Measurements from ENCODE around the gene CEP192.

CEP192 gene

DNA sequence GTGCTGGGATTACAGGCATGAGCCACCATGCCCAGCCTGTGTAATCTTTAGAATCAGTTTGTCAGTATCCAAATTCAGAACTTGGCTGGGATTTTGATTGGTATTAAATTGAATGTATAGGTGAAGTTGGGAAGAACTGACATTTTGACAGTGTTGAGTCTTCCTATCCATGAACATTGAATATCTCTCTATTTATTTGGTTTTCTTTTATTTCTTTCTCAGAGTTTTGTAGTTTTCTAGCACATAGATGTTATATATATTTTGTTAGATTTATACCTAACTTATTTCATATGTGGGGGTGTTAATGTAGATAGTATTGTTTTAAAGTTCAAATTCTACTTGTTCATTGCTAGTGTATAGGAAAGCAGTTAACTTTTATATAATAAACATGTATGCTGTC is 31.5 kb downstream of the CEP192 start:
- TF ChIP-seq, protein P1, sequence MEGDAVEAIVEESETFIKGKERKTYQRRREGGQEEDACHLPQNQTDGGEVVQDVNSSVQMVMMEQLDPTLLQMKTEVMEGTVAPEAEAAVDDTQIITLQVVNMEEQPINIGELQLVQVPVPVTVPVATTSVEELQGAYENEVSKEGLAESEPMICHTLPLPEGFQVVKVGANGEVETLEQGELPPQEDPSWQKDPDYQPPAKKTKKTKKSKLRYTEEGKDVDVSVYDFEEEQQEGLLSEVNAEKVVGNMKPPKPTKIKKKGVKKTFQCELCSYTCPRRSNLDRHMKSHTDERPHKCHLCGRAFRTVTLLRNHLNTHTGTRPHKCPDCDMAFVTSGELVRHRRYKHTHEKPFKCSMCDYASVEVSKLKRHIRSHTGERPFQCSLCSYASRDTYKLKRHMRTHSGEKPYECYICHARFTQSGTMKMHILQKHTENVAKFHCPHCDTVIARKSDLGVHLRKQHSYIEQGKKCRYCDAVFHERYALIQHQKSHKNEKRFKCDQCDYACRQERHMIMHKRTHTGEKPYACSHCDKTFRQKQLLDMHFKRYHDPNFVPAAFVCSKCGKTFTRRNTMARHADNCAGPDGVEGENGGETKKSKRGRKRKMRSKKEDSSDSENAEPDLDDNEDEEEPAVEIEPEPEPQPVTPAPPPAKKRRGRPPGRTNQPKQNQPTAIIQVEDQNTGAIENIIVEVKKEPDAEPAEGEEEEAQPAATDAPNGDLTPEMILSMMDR (IDR thresholded peaks at IDR 0.05), result no peak
- H3K27ac ChIP-seq, result no peak overlapping the region
- H3K79me2 ChIP-seq, result peaks cover 7% of the 10 kb centered on the region
- H3K4me3 ChIP-seq (ENCODE audit: low read depth, low read length), result no peak overlapping the region
- no peak overlapping the region for H3K9ac ChIP-seq
- no peaks in the 10 kb centered on the region for H3K27me3 ChIP-seq (ENCODE audit: control insufficient read depth, insufficient read depth, low read length)
- no peaks in the 10 kb centered on the region for H3K9me3 ChIP-seq (ENCODE audit: control insufficient read depth, low read length)
- H3K36me3 ChIP-seq (ENCODE audit: control insufficient read depth, insufficient read depth, low read length), result no peaks in the 10 kb centered on the region
- no peak overlapping the region for H3K4me2 ChIP-seq (ENCODE audit: low read length)
- no peaks in the 10 kb centered on the region for H3K4me1 ChIP-seq
- H2AFZ ChIP-seq, result no peak overlapping the region

- peaks cover 7% of the 10 kb centered on the region for H3K79me2 ChIP-seq
- H3K27ac ChIP-seq, result no peak overlapping the region
Measured at GRCh38 chr18:13025233-13025632, 34.1 kb downstream of the CEP192 start.

GRCh38 chr18:13026583-13027270 is 35.6 kb downstream of the CEP192 start:
- no peaks in the 10 kb centered on the region for H3K27me3 ChIP-seq (ENCODE audit: control insufficient read depth, insufficient read depth, low read length)
- H2AFZ ChIP-seq, result no peak overlapping the region
- H3K79me2 ChIP-seq, result peaks cover 9% of the 10 kb centered on the region
- H3K36me3 ChIP-seq (ENCODE audit: control insufficient read depth, insufficient read depth, low read length), result no peaks in the 10 kb centered on the region
- H3K9ac ChIP-seq, result no peak overlapping the region
- H3K27ac ChIP-seq, result no peak overlapping the region
- no peaks in the 10 kb centered on the region for H3K4me1 ChIP-seq
- TF ChIP-seq, protein P1 (IDR thresholded peaks at IDR 0.05), result no peak
- H3K4me2 ChIP-seq (ENCODE audit: low read length), result no peak overlapping the region
- no peaks in the 10 kb centered on the region for H3K9me3 ChIP-seq (ENCODE audit: control insufficient read depth, low read length)
- no peak overlapping the region for H3K4me3 ChIP-seq (ENCODE audit: low read depth, low read length)

More at GRCh38 chr18:13025233-13025632, 34.1 kb downstream of the CEP192 start:
- TF ChIP-seq, protein P1 (IDR thresholded peaks at IDR 0.05), result no peak
- Histone ChIP-seq H3K27me3 (ENCODE audit: control insufficient read depth, insufficient read depth, low read length) (no peaks in the 10 kb centered on the region), H3K36me3 (ENCODE audit: control insufficient read depth, insufficient read depth, low read length) (no peaks in the 10 kb centered on the region), H3K9me3 (ENCODE audit: control insufficient read depth, low read length) (no peaks in the 10 kb centered on the region), H3K4me2 (ENCODE audit: low read length) (no peak overlapping the region), H3K4me1 (no peaks in the 10 kb centered on the region), H3K9ac (no peak overlapping the region), H2AFZ (no peak overlapping the region), H3K4me3 (ENCODE audit: low read depth, low read length) (no peak overlapping the region)

GRCh38 chr18:13028869-13029268 is 37.7 kb downstream of the CEP192 start:
- no peak overlapping the region for H3K9ac ChIP-seq
- H3K36me3 ChIP-seq (ENCODE audit: control insufficient read depth, insufficient read depth, low read length), result no peaks in the 10 kb centered on the region
- H3K27ac ChIP-seq, result no peak overlapping the region
- no peaks in the 10 kb centered on the region for H3K27me3 ChIP-seq (ENCODE audit: control insufficient read depth, insufficient read depth, low read length)
- TF ChIP-seq, protein P1 (IDR thresholded peaks at IDR 0.05), result no peak
- no peak overlapping the region for H3K4me3 ChIP-seq (ENCODE audit: low read depth, low read length)
- H2AFZ ChIP-seq, result no peak overlapping the region
- H3K79me2 ChIP-seq, result peaks cover 7% of the 10 kb centered on the region
- no peak overlapping the region for H3K4me2 ChIP-seq (ENCODE audit: low read length)
- no peaks in the 10 kb centered on the region for H3K9me3 ChIP-seq (ENCODE audit: control insufficient read depth, low read length)
- no peaks in the 10 kb centered on the region for H3K4me1 ChIP-seq

DNA sequence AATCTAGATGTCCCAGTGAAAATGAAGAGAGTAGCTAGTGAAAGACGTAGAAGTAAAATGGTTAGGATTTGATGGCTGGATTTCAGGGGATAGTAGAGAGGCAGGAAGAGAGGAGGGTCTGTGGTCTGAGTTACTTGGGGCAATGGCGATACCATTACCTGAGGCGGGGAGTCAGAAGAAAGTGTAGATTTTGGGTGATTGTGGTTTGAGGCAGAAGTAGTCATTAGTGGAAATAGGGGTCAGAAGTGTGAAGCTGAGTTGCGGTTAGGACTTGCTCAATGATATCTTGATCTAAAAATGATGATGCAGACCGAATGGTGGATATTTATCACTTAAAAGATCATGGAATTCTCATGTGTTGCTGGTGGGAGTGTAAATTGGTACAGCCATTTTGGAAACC is 41.0 kb downstream of the CEP192 start:
- no peaks in the 10 kb centered on the region for H3K27me3 ChIP-seq (ENCODE audit: control insufficient read depth, insufficient read depth, low read length)
- H3K79me2 ChIP-seq, result peaks cover 3% of the 10 kb centered on the region
- no peaks in the 10 kb centered on the region for H3K9me3 ChIP-seq (ENCODE audit: control insufficient read depth, low read length)
- no peak overlapping the region for H3K27ac ChIP-seq
- no peaks in the 10 kb centered on the region for H3K36me3 ChIP-seq (ENCODE audit: control insufficient read depth, insufficient read depth, low read length)
- TF ChIP-seq, protein P1 (IDR thresholded peaks at IDR 0.05), result no peak
- H3K9ac ChIP-seq, result no peak overlapping the region
- H3K4me2 ChIP-seq (ENCODE audit: low read length), result no peak overlapping the region
- no peak overlapping the region for H3K4me3 ChIP-seq (ENCODE audit: low read depth, low read length)
- H2AFZ ChIP-seq, result no peak overlapping the region
- H3K4me1 ChIP-seq, result no peaks in the 10 kb centered on the region

All from parathyroid adenoma (tissue), 2 donors.